ENCODE measurements around the gene CDH13.

CDH13 gene

DNA sequence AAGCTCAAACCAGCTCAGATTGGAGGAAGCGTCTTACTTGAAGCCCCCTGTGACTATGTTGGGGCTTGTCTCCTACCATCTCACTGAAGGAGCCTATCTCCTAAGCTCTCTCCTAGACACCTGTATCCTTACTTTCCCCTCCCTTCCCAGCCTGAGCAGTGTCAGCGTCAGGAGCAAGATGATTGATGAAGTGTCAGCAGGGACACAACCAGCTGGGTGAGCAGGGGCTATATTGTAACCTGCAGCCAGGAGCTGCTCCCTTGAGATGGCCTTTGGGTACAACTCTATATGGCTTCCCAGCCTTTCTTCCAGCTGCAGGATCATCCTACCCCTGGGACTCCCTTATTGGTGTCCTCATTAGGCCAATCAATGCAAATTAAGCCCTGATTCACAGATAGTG is 1097.8 kb downstream of the CDH13 start:
- no peak for DNase-seq (ENCODE audit: low read depth)

DNA sequence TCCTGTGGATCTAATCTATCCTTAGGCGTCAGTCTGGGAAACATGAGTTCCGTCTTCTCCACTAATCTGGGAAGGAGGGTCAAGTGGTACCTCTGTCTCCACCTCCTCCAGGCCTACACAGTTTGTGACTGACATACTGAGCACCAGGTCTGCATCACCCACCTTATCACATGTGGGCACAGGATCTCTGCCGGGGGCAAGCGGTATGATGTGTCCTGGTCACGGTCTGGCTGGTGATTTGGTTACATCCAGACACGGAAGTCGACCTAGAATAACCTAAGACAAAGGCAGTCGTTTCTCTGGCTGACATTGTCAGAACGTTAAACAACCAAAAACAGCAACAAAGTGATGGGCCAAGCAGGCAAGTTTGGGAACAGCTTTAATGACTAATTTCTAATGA is 1098.5 kb downstream of the CDH13 start:
- DNase-seq (ENCODE audit: low read depth) = no peak

DNA sequence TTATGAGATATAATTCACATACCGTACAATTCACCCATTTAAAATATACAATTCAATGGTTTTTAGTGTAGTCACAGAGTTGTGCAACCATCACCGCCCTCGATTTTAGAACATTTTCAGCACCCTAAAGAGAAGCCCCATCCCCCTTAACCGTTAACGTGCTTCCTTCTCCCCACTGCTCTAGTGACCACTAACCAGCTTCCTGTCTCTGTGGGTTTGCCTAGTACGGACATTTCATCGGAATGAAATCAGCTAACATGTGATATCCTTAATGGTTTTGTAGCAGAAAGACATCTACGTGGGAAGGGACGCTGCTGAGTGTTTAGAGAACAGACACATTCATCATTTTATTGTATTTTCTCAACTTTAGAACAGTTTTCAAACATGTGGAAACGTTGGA is 1100.2 kb downstream of the CDH13 start:
- no peak for DNase-seq (ENCODE audit: low read depth)

DNA sequence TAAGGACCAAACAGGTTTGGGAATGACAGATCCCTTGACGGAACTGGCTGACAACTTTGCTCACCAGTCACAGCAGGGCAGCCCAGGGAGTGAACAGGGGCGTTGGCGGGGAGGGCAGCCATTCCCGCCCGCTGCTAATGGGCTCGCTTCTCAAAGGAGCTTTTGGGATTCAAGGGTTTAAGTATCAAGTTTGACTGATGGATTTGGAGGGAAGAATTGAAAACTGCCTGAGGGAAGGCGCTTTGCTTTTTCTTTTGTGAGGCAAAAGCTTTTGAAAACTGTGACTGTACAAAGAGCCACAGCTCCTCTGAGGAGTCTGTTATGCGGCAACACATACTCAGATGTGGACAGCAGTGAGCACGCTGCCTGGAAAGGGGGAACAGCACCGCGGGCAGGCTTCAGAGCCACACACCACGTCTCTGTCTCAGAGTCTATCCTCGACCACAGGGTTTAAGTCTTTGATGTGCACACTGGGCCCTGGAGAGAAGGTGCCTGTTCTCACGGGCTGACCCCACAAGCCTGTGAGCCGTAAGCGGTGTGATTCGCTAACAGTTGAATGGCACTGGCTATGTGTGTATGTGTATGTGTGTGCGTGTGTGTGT is 1101.1 kb downstream of the CDH13 start:
- no peak for DNase-seq (ENCODE audit: low read depth)

DNA sequence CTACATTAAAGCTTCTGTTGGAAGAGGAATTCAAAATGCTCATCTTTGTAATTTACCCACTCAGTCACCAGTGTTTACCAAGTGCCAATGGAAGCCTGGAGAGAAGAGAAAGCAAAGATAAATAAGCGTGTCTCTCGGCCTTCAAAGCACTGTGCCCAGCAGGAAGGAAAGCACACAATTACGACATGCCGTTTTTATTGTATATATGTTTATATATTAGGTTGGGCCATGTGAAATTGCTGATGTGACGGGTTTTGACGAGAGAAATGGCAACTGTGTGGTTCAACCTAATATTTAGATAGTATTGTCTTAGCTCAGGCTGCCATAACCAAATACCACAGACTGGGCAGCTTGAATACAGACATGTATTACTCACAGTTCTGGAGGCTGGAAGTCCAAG is 1101.7 kb downstream of the CDH13 start:
- no peak for DNase-seq (ENCODE audit: low read depth)

DNA sequence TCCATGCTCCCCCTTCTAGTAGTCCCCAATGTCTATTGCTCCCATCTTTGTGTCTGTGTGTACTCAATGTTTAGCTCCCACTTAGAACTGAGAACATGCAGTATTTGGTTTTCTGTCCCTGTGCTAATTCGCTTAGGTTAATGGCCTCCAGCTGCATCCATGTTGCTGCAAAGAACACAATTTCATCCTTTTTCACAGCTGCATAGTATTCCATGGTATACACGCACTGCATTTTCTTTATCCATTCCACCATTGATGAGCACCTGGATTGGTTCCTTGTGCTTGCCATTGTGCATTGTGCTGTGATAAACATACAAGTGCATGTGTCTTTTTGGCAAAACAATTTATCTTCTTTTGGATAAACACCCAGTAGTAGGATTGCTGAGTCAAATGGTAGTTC is 1104.0 kb downstream of the CDH13 start:
- no peak for DNase-seq (ENCODE audit: low read depth)

DNA sequence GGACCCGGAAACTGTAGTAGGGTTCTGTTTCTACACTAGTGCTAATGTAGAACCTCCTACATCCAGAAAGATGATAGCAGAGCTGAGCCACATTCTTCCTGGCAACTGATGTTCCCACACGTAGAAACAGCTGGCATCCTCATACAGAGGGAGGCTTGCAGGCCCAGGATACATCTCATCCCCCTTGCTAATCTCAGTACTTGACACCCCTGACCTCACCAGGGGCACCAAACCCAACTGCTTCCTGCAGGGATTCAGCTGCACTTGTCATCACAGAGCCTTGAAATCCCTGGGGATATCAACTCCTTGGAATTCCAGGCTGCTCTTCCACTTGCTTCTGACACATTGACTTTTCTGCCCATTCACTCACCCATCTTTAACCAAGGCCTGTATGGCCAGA is 1105.8 kb downstream of the CDH13 start:
- DNase-seq (ENCODE audit: low read depth) = no peak

DNA sequence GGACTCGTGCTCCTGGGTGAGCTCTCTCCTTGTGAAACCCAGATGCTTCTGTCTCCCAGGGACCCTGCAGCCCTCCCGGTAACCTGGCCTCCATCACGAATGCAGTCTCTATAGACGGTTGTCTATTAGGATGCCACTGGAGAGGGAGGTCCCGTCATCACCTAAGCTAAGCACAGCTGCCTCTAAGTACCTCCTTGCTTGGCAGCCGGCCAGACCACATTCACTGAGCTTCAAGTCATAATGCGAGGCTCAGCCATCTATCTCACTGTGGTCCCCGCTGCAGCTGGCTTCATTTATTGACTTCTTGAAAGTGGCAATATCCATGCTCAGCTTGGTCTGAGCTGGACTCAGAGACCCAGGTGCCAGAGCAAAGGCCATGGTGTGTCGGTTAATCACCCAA is 1106.5 kb downstream of the CDH13 start:
- no peak for DNase-seq (ENCODE audit: low read depth)

DNA sequence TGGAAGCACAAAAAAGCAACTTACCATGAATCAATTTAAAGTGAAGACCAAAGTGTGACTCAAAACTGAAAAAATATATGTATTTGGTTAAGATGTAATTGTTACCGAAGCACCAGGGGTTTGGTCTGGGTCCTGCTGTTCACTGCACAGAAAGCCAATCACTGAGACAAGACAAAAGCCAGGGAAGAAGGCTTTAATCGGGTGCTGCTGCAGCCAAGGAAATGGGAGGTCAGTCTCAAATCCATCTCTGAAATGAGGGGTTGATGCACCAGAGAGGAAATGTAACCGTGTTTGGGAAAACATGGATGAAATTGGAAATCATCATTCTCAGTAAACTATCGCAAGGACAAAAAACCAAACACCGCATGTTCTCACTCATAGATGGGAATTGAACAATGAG is 1107.4 kb downstream of the CDH13 start:
- no peak for DNase-seq (ENCODE audit: low read depth)

DNA sequence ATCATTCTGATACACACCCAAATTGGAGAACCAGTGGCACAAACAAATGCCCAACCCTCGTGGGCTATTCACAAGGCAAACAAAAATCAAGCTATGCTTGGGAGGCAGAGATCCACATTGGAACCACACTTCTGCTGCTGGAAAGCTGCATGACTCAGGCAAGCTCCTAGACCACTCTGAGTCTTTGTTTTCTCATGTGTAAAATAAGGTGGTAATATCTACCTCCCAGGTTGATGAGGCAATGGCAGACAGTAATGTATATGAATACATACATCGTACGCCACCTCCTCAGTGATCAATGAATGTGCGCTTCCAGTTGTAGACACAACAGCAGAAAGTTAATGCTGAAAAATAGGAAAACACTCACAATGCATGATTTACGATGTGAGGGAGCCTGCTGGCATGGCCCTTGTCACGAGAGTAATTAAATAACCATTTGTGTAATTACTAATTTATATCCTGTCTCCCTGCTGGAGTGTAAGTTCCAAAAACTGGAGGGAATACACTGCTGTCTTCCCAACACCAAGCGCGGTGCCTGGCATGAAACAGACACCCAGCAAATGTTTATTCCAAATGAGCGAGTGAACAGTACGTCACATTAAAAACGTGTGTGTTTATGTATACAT is 1111.1 kb downstream of the CDH13 start:
- DNase-seq (ENCODE audit: low read depth) = no peak

DNA sequence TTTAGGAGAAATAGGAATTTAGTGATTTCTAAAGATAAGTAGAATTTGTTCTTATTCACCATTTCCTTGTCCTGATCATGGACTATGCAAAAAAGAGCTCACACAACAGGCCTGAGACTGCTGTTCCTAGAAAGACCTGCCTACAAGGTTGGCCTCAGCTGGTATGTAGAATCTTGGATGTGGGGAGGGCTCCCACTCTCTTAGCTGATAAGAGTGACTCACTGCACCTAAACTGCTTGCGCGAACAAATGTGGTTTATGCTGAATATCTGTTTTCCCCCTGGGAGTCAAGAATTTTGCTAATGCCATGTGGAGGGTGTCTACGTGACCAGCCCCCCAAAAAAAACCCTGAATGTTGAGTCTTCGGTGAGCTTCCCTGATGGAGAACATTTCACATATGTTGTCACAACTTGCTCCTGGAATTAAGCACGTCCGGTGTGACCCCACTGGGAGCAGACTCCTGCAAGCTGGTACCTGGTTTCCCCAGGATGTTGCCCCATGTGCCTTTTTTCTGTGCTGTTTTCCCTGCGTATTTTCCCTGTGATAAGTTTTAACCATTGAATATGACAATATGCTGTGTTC is 1112.2 kb downstream of the CDH13 start:
- no peak for DNase-seq (ENCODE audit: low read depth)

DNA sequence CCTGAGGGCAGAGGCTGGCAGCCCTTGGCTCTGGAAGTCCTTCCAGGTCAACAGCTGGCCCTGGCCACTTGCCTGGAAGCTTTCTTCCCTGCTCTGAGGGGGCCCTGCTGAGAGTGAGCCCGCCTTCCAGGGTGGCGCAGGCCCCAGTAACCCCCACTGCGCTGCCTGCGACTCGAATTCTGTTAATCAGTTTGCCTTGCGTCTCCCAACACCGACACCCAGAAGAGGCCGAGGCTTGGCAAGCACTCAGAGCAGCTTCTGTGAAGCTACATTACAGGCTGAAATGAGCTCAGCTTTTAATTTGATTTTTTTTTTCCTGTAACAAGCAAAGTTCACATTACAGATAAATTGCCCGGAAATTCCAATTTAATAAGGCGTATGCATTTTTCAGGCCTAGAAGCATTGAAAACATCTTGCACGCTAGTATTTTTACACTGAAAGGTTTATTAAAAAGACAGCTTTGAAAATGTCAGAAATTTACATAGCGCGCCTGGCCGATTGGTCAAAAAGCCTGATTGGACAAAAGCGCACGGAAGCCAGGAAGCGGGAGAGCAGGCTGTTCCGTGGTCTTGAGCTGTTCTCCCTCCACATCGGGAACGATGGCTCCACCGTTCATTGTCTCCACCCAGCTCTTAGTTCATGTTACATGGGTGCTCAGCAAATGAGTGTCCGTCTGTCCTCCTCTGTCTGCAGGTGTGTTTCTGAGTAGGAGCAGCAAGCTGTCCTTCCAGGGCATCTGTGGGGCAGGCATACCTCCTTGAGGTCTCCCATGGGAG is 1115.5 kb downstream of the CDH13 start:
- no peak for DNase-seq (ENCODE audit: low read depth)

DNA sequence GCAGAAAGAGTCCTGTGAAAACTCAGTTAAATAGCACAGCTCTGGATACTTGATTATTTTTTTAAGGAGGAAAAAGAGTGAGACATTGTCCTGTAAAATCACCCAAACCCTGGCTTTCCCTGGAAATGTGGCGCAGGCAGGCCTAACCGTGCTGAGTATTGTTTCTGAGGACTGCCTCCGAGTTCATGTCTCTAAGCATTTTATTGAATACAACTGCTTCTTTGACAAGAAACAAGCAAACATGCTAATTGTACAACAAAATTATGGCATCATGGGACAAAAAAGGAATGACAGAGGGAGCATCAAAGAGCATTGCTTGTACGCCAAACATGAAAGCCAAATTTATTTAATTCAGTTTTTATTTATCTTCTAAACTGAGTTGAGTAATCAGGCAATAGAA is 1116.5 kb downstream of the CDH13 start:
- DNase-seq (ENCODE audit: low read depth) = no peak

DNA sequence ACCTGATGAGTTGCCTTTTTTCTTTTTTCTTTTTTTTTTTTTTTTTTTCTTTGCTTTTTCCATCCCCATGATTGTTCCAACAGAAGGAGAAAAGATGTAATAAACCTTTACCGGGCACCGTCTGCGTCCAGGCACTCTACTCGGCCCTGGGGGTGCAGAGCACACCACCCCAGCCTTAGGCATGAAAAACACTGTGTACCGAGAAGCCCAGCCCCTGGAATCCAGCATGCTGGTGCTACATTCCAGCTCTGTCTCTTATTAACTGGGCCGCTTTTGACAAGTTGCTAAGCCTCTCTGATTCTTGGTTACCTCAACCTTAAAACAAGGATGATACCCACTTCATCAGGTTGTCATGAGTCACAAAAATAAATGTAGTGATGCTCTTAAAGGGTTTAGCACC is 1117.0 kb downstream of the CDH13 start:
- no peak for DNase-seq (ENCODE audit: low read depth)

DNA sequence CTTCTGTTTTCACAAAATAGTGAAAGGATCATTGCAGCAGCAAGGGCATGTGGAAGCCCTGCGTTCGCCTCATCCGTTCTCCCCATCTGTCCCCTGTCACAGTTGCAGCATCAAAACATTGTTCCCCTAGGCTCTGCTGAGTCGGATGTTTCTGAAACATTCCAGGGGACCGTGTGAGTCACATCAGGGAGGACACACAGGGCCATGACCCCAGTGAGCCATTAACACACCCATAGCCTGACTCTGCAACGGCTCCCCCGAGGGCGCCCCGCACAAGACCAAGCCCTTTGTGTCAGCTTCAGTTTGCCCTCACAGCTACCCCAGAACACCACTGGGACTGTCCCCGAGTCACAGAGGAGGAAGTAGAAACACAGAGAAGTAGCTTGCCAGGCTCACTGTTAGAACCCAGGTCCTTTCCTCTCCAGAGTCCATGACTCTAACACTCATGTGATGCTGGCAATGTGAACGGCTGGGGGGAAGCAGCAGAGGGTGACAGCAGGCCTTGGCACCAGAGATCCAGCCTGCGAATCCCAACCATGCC is 1117.7 kb downstream of the CDH13 start:
- DNase-seq (ENCODE audit: low read depth) = no peak

DNA sequence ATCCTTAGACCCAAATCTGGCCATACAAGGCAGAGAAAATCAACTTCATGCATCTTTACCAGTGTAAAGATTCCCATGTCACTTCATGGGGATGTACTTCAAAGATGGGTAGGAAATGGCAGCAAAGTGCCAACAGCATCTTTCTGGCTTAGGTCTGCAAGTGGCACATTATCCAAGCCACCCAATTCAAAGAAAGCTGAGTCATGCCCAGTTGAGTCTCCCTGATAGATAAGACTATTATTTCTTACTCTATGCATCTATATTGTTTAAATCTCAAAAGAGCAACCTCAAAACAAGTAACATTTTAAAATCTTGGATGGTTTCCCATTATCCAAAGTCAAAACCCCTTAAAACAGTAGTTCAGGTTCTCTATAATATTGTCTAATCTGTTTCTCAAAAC is 1119.8 kb downstream of the CDH13 start:
- no peak for DNase-seq (ENCODE audit: low read depth)

DNA sequence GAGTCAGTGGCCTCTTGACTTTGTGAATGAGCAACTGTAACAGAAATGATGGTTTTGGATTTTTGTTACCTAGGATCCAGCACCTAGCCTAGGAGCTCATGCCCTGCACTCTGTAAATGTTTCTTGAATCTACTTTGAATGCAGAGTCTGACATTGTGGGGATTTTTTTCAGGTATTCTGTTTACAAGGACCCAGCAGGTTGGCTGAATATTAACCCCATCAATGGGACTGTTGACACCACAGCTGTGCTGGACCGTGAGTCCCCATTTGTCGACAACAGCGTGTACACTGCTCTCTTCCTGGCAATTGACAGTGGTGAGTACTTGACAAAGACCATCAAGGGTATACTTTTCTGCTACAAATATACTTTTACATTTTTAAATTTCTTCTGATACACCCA is 1121.2 kb downstream of the CDH13 start:
- DNase-seq (ENCODE audit: low read depth) = no peak

DNA sequence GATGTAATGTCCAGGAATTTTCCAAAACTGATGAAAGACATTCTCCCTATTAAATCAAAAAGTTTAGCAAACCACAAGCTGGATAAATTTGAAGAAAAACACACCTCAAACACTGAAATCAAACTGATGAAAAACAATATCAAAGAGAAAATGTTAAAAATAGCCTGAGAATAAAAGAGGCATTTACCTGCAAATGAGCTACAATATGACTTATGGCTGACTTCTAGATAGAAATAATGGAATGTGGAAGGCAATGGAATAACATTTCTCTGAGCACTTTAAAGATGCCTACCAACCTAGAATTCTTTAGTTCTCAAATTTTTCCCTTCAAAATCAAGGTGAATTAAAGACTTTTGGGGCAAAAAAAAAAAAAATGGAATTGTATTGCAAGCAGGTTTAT is 1128.6 kb downstream of the CDH13 start:
- DNase-seq (ENCODE audit: low read depth) = no peak

DNA sequence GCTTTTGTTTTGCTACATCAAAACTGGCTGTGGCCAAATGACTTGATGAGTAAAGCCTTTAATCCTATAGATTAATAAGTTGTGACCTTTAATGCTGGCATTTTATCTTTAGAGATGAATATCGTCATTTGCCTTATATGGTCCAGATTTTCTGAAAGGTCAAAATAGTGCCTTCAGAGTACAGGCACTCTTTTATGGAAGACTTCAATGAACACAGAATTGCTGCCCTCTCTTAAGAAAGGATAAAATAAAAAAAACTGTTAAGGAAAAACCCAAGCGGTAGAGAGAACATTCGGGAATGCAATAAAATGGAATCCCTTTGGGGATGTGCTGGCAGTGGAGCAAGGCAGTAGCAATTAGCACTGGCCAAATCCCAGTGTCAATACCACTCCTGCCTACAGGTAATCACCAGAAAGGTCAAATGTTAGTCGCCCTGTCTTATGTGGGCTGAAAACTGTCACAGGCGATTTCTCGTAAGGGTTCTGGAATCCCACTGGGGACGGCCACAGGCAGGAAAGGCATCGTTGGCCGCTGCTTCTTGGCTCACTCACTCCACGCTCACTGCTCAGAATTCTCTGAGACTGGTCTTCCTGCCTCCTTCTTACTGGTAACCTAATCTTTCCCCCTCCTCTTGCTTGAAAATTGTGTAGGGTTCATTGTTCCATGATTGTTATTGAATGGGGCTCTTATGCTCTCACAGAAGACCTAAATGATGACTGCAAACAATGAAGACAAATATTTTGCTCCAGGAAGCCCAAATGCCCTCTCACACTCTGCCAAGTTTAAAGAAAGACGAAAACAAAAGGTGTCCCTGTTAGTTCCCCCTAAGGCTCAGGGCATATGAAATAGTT is 1135.6 kb downstream of the CDH13 start:
- DNase-seq (ENCODE audit: low read depth) = no peak

DNA sequence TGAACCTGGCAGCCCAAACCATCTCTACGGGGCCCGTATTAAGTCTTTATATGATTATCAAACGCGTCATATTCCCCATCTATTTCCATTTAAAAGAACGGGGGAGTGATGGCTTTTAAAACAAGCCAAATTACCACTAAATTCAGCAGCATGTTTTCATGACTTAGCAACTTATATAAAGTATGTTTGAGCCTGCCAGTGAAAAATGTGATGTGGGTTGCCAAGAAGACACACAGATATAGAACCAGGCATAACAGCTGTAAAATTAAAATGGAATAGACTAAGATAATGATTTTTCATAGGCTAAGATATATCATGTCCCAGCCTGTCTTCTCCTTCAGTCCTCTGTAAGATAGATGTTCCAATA is 1136.2 kb downstream of the CDH13 start:
- DNase-seq (ENCODE audit: low read depth) = no peak

DNA sequence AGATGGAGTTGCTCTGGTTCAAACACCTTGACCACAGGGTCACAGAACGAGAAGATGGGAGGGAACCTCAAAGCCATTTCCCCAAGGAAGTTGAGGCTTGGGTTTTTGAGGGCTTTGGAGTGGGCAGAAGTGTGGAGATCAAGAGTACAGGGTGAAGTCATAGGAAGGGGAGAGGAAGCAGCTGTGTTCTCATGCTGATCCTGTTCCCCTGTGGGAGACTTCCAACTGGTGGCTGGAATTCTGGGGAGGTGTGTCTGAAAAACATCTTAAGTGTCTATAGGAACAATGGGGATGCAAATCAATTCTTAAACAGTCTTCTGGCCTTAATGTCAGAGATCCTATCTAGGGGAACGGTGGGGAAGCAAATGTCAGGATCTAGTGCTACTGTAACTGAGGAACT is 1142.2 kb downstream of the CDH13 start:
- no peak for DNase-seq (ENCODE audit: low read depth)

DNA sequence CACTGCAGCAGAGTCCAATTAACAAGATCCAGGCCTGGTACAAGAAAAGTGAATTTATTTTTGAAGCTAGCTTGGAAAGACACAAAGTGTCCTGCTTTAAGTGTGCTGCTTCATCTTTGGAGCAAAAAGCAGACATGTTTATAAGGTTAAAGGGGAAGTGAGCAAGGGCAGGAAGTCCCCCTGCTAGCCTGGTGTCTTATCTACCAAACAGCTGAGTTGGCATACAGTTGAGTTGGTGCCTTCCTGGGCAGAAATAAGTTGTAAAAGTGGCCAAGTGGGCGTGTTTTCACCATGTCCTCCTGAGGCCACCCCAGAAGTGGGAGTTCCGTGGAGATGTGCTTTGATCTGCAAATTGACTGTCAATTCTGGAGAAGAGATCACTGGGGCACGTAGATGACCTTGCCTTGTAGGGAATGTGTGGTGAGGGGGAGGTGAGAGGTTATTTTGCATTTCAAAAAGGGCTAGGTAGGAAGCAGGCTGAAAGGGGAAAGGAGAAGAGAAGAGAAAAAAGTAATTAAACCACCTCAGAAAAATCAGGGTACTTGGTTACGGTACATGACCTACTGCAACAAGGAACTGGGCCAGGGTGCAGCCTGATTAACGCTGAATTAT is 1142.7 kb downstream of the CDH13 start:
- no peak for DNase-seq (ENCODE audit: low read depth)
